GM13976 (cell line): ENCODE results near the gene CCNYL1.
"Not testable (repeated sequence)": the region's sequence is repeated elsewhere in the genome, so short reads cannot be mapped to it uniquely, and the experiment has no call there.

Experiments
- DNase-seq: peaks from one replicate; pipeline ENCODE4 v3.0.0; 2012; ENCODE audit warnings: low spot score
- in situ Hi-C: fragments of 300-500 bp; cut with MboI; formaldehyde crosslinking; loops from one replicate; pipeline ENCODE4 v1.12.0; 2022; ENCODE audit warnings: low sequenced_read_pairs, mixed read lengths, inconsistent platforms; ENCODE audit not compliant: unreplicated experiment
- TF ChIP-seq, protein P1 (sequence below): IDR thresholded peaks from 2 replicates; pipeline ENCODE4 v1.5.1; 2012; ENCODE audit warnings: borderline replicate concordance, mild to moderate bottlenecking; ENCODE audit not compliant: insufficient read depth; ENCODE audit errors: extremely low read depth, missing control alignments, control extremely low read depth

Gene CCNYL1

GRCh38 chr2:207747653-207748560, 36.5 kb downstream of the CCNYL1 start:
- in situ Hi-C loops, result loop anchor here (5.0 to 10.0 kb wide), 3 partner anchors 224 to 317 kb away; no protein-coding TSS in a partner anchor
- DNase-seq, result no peak
- TF ChIP-seq, protein P1, sequence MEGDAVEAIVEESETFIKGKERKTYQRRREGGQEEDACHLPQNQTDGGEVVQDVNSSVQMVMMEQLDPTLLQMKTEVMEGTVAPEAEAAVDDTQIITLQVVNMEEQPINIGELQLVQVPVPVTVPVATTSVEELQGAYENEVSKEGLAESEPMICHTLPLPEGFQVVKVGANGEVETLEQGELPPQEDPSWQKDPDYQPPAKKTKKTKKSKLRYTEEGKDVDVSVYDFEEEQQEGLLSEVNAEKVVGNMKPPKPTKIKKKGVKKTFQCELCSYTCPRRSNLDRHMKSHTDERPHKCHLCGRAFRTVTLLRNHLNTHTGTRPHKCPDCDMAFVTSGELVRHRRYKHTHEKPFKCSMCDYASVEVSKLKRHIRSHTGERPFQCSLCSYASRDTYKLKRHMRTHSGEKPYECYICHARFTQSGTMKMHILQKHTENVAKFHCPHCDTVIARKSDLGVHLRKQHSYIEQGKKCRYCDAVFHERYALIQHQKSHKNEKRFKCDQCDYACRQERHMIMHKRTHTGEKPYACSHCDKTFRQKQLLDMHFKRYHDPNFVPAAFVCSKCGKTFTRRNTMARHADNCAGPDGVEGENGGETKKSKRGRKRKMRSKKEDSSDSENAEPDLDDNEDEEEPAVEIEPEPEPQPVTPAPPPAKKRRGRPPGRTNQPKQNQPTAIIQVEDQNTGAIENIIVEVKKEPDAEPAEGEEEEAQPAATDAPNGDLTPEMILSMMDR, result no peak

- TF ChIP-seq, protein P1, result no peak
- in situ Hi-C loops, result loop anchor here (5.0 to 10.0 kb wide), 3 partner anchors 223 to 316 kb away; no protein-coding TSS in a partner anchor
- DNase-seq, result no peak
Observed at GRCh38 chr2:207748993-207749392, 37.6 kb downstream of the CCNYL1 start.

DNA sequence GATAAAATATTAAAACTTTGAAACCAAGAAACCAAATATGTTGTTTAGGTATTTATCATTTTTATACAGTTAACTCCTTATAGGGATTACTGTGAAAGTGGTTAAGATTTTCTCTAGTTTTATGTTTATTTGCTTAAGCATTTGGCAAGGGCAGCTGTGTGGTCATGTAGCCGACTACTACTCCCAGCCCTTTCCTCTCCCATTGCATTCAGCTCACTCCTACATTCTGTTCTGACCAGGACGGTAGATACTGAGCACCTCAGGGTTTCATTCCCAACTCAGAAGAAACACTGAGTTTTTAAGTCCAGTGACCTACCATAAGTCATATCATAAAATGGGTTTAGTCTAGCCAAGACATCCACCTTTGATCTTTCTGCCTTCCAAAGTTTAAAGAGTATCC, 38.4 kb downstream of the CCNYL1 start:
- no peak for DNase-seq
- in situ Hi-C loops, result loop anchor here (5.0 to 10.0 kb wide), 3 partner anchors 222 to 315 kb away; no protein-coding TSS in a partner anchor
- TF ChIP-seq, protein P1, result no peak

DNA sequence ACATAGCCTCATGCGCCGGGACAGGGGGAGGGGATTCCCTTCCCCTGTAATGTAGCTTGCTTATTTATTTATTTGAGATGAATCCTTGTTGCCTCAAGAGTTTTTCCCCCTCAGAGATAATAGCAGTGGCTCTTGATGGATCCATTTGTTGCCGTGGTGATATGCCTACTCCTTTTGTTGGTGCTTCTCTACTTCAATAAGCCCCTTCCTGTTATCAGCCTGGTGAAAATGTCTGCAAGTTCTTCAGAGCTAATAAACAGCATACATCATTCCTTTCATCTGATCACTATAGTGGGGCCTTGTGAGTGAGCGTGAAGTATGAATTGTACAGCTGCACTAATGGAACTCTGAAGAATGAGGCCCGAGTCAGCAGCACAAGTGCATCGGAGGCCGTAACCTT, 38.9 kb downstream of the CCNYL1 start:
- in situ Hi-C loops, result no loop called here
- no peak for DNase-seq
- TF ChIP-seq, protein P1, result no peak

- TF ChIP-seq, protein P1, result no peak
- in situ Hi-C loops, result no loop called here
- DNase-seq, result no peak
Observed at GRCh38 chr2:207750876-207751275, 39.4 kb downstream of the CCNYL1 start.

- DNase-seq, in situ Hi-C loops: not testable (repeated sequence)
Observed at GRCh38 chr2:207753688-207754087, 42.2 kb downstream of the CCNYL1 start.
